Rectal smooth muscle tissue (tissue), 1 donor: ENCODE measurements around the gene GRID1.
"Not testable (repeated sequence)": the region's sequence is repeated elsewhere in the genome, so short reads cannot be mapped to it uniquely, and the experiment has no call there.

Experiments used
- H3K27ac ChIP-seq: one replicate; pipeline ENCODE4 v1.7.0; 2013; ENCODE audit warnings: low read depth, low read length, inconsistent platforms
- H3K27me3 ChIP-seq: one replicate; pipeline ENCODE4 v1.7.0; 2013; ENCODE audit warnings: low read length; ENCODE audit not compliant: control insufficient read depth, insufficient read depth
- H3K36me3 ChIP-seq: one replicate; pipeline ENCODE4 v1.7.0; 2013; ENCODE audit warnings: low read length; ENCODE audit not compliant: control insufficient read depth, insufficient read depth
- H3K4me1 ChIP-seq: one replicate; pipeline ENCODE4 v1.7.0; 2013; ENCODE audit warnings: low read length; ENCODE audit not compliant: control insufficient read depth, insufficient read depth
- H3K4me3 ChIP-seq: one replicate; pipeline ENCODE4 v1.7.0; 2013; ENCODE audit warnings: low read length
- H3K9ac ChIP-seq: one replicate; pipeline ENCODE4 v1.7.0; 2013; ENCODE audit warnings: low read length

GRID1 gene

GRCh38 chr10:85929993-85930392 lies 436.6 kb downstream of the GRID1 start:
- H3K36me3 ChIP-seq, H3K27me3 ChIP-seq, H3K4me3 ChIP-seq, H3K4me1 ChIP-seq, H3K9ac ChIP-seq, H3K27ac ChIP-seq: not testable (repeated sequence)

GRCh38 chr10:85927952-85928665 lies 438.5 kb downstream of the GRID1 start:
- Histone ChIP-seq H3K9ac (no peak overlapping the region), H3K27me3 (no peaks in the 10 kb centered on the region), H3K4me3 (no peak overlapping the region), H3K27ac (no peak overlapping the region), H3K4me1 (no peaks in the 10 kb centered on the region), H3K36me3 (no peaks in the 10 kb centered on the region)

GRCh38 chr10:85926986-85927385 lies 439.6 kb downstream of the GRID1 start:
- Histone ChIP-seq H3K9ac (no peak overlapping the region), H3K36me3 (no peaks in the 10 kb centered on the region), H3K4me3 (no peak overlapping the region), H3K27me3 (no peaks in the 10 kb centered on the region), H3K4me1 (peaks cover 5% of the 10 kb centered on the region), H3K27ac (no peak overlapping the region)

GRCh38 chr10:85926136-85926535 lies 440.5 kb downstream of the GRID1 start:
- no peaks in the 10 kb centered on the region for H3K27me3 ChIP-seq
- H3K4me3 ChIP-seq = no peak overlapping the region
- H3K27ac ChIP-seq = no peak overlapping the region
- H3K4me1 ChIP-seq = peaks cover 10% of the 10 kb centered on the region
- no peaks in the 10 kb centered on the region for H3K36me3 ChIP-seq
- no peak overlapping the region for H3K9ac ChIP-seq

- no peaks in the 10 kb centered on the region for H3K36me3 ChIP-seq
- no peak overlapping the region for H3K27ac ChIP-seq
- H3K4me1 ChIP-seq = peaks cover 15% of the 10 kb centered on the region
- no peaks in the 10 kb centered on the region for H3K27me3 ChIP-seq
- H3K9ac ChIP-seq = no peak overlapping the region
- H3K4me3 ChIP-seq = no peak overlapping the region
Observed at GRCh38 chr10:85925201-85925750, 441.3 kb downstream of the GRID1 start.

- no peak overlapping the region for H3K9ac ChIP-seq
- H3K27me3 ChIP-seq = no peaks in the 10 kb centered on the region
- peaks cover 21% of the 10 kb centered on the region for H3K4me1 ChIP-seq
- no peaks in the 10 kb centered on the region for H3K36me3 ChIP-seq
- H3K4me3 ChIP-seq = no peak overlapping the region
- no peak overlapping the region for H3K27ac ChIP-seq
Observed at GRCh38 chr10:85924382-85925102, 442.1 kb downstream of the GRID1 start.

- Histone ChIP-seq H3K27me3 (no peaks in the 10 kb centered on the region), H3K36me3 (no peaks in the 10 kb centered on the region), H3K9ac (no peak overlapping the region), H3K4me3 (no peak overlapping the region), H3K27ac (no peak overlapping the region), H3K4me1 (peaks cover 26% of the 10 kb centered on the region)
Observed at GRCh38 chr10:85922356-85923129, 444.1 kb downstream of the GRID1 start.

GRCh38 chr10:85921789-85922188 lies 444.8 kb downstream of the GRID1 start:
- Histone ChIP-seq H3K4me1 (peaks cover 31% of the 10 kb centered on the region), H3K27ac (no peak overlapping the region), H3K36me3 (no peaks in the 10 kb centered on the region), H3K9ac (no peak overlapping the region), H3K27me3 (no peaks in the 10 kb centered on the region), H3K4me3 (no peak overlapping the region)

GRCh38 chr10:85920311-85920710 lies 446.3 kb downstream of the GRID1 start:
- Histone ChIP-seq H3K4me3 (no peak overlapping the region), H3K4me1 (peaks cover 43% of the 10 kb centered on the region), H3K27me3 (no peaks in the 10 kb centered on the region), H3K27ac (no peak overlapping the region), H3K36me3 (no peaks in the 10 kb centered on the region), H3K9ac (no peak overlapping the region)

- Histone ChIP-seq H3K9ac (no peak overlapping the region), H3K27ac (no peak overlapping the region), H3K4me1 (peaks cover 43% of the 10 kb centered on the region), H3K36me3 (no peaks in the 10 kb centered on the region), H3K4me3 (no peak overlapping the region), H3K27me3 (no peaks in the 10 kb centered on the region)
Observed at GRCh38 chr10:85919491-85920021, 447.0 kb downstream of the GRID1 start.

- H3K27ac ChIP-seq = no peak overlapping the region
- no peaks in the 10 kb centered on the region for H3K36me3 ChIP-seq
- no peak overlapping the region for H3K9ac ChIP-seq
- no peaks in the 10 kb centered on the region for H3K27me3 ChIP-seq
- H3K4me1 ChIP-seq = peaks cover 43% of the 10 kb centered on the region
- no peak overlapping the region for H3K4me3 ChIP-seq
Observed at GRCh38 chr10:85918371-85918770, 448.2 kb downstream of the GRID1 start.

- Histone ChIP-seq H3K9ac (no peak overlapping the region), H3K4me1 (peaks cover 41% of the 10 kb centered on the region), H3K27ac (no peak overlapping the region), H3K36me3 (no peaks in the 10 kb centered on the region), H3K4me3 (no peak overlapping the region), H3K27me3 (no peaks in the 10 kb centered on the region)
Observed at GRCh38 chr10:85917601-85918000, 449.0 kb downstream of the GRID1 start.
